Measurements from ENCODE around the gene PAPPA.

The PAPPA gene

DNA sequence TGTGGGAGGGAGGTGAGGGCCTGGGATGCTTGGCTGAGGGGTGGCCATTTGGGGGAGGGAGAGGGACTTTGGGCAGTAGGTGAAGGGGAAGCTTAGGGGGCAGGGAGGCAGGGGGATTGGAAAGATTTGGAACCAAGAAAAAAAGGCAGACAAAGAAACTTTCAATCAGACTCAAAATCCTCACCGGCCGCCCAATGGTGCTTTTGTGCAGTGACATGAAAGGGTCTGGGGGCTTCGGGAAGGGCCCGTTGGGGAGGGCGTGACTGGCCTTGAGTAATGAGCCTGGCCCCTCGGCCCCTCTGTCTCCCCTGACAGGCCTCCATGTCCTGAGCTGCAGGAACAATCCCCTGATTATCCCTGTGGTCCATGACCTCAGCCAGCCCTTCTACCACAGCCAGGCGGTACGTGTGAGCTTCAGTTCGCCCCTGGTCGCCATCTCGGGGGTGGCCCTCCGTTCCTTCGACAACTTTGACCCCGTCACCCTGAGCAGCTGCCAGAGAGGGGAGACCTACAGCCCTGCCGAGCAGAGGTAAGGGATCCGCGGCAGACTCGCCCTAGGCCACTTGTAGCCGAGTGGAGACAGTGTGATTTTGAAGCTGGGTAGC lies 181.1 kb downstream of the PAPPA start:
- H3K27ac ChIP-seq, result no peak overlapping the region
- no peak for DNase-seq
- no peaks in the 10 kb centered on the region for H3K27me3 ChIP-seq
- intact Hi-C loops (cut with DNase I; ENCODE audit: low total_unique reads), result no loop called here
- no peaks in the 10 kb centered on the region for H3K9me3 ChIP-seq
- H3K36me3 ChIP-seq, result peaks cover 0 to 25% (median 0%) of the 10 kb centered on the region in 3 donors
- no peak overlapping the region for H3K4me3 ChIP-seq
- TF ChIP-seq CTCF (IDR thresholded peaks at IDR 0.05), result no peak
- H3K4me1 ChIP-seq, result no peaks in the 10 kb centered on the region

DNA sequence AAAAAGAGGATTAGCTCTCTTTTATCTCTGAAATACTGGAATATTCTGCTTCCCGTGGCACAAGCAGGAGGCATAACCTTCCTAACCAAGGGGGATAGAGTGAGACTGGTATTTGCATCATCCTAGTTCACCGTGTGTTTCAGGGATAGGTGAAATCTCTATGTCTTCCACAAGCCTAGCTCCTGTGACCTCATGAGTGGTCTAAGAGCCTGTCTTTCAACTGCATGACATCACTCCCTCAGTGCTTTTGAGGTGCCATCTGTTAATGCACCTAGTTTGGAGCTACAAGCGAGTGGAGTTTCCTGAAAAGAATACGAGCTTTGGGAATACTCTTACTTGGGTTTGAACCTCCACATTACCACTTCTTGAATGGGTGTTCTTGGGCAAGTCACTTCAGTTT lies 181.8 kb downstream of the PAPPA start:
- no peak overlapping the region for H3K27ac ChIP-seq
- no peak for TF ChIP-seq CTCF (IDR thresholded peaks at IDR 0.05)
- intact Hi-C loops (cut with DNase I; ENCODE audit: low total_unique reads), result no loop called here

DNA sequence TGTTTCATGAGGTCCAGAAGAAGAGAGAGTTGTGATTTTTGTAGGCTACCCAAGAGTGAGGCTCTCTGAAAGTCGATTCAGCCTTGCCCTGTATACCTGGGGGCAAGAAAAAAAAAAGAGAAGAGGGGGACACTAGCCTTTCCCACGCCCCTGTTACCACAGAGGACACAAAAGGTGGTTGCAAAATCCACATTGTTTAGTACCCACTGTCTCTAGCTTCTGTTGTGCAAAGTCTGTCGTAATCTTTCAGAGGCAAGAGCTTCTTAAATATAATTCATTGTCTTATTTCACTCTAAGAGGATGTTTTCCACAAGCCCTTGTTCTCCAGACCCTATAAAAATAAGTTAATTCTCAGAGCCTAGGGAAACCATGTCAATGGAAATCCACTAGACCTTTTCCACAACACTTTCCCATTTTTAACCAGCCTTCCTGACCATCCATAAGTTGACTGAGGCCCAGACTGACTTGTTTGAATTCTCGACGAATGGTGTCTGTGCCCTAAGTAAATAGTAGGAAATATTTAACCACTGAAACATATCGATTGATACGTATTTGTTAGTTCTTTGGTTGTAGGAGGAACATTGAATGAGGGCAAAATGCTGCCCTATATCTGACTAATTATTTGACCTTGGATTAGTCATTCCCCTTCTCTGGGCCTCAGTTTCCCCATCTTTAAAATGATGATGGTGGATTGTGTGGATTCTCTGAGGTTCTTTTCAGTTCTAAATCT lies 182.7 kb downstream of the PAPPA start:
- H3K36me3 ChIP-seq, result peaks cover 0 to 25% (median 0%) of the 10 kb centered on the region in 3 donors
- intact Hi-C loops (cut with DNase I; ENCODE audit: low total_unique reads), result no loop called here

More for the DNA sequence above, 181.8 kb downstream of the PAPPA start:
- no peak for DNase-seq
- Histone ChIP-seq H3K4me3 (no peak overlapping the region), H3K9me3 (no peaks in the 10 kb centered on the region), H3K4me1 (no peaks in the 10 kb centered on the region), H3K36me3 (peaks cover 0 to 25% (median 0%) of the 10 kb centered on the region in 3 donors), H3K27me3 (no peaks in the 10 kb centered on the region)

DNA sequence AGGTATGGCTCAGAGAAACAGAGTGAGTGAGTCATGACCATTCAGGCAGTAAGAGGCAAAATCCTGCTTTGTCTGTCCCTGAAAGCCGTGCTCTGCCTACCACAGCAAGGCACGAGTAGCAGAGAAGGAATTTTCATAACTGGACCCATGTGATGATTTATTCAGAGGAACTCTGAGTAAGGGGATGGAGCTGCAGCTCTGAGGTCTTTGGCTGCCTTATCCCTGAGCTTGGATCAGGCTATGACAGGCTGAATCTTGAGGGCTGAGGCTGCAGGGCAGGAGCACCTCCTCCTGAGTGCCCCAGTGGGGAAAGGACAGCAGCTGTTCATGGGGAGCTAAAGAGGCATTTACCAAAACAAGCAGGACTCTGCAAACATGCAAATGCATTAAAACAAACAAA lies 183.4 kb downstream of the PAPPA start:
- intact Hi-C loops (cut with DNase I; ENCODE audit: low total_unique reads), result no loop called here
- no peaks in the 10 kb centered on the region for H3K4me1 ChIP-seq
- DNase-seq, result no peak
- TF ChIP-seq CTCF (IDR thresholded peaks at IDR 0.05), result no peak
- H3K4me3 ChIP-seq, result no peak overlapping the region
- H3K9me3 ChIP-seq, result no peaks in the 10 kb centered on the region
- peaks cover 0 to 20% (median 0%) of the 10 kb centered on the region in 3 donors for H3K36me3 ChIP-seq
- no peak overlapping the region for H3K27ac ChIP-seq
- H3K27me3 ChIP-seq, result no peaks in the 10 kb centered on the region

More for the DNA sequence above, 182.7 kb downstream of the PAPPA start:
- H3K4me3 ChIP-seq, result no peak overlapping the region
- no peak for DNase-seq
- no peaks in the 10 kb centered on the region for H3K4me1 ChIP-seq
- H3K27ac ChIP-seq, result no peak overlapping the region
- TF ChIP-seq CTCF (IDR thresholded peaks at IDR 0.05), result no peak
- H3K27me3 ChIP-seq, result no peaks in the 10 kb centered on the region
- H3K9me3 ChIP-seq, result no peaks in the 10 kb centered on the region

GRCh38 chr9:116340270-116340669 lies 186.7 kb downstream of the PAPPA start:
- Histone ChIP-seq H3K36me3 (peaks cover 0 to 14% (median 0%) of the 10 kb centered on the region in 3 donors), H3K27ac (no peak overlapping the region), H3K4me3 (no peak overlapping the region), H3K4me1 (no peaks in the 10 kb centered on the region), H3K9me3 (no peaks in the 10 kb centered on the region), H3K27me3 (no peaks in the 10 kb centered on the region)
- DNase-seq, result no peak
- intact Hi-C loops (cut with DNase I; ENCODE audit: low total_unique reads), result no loop called here
- TF ChIP-seq CTCF (IDR thresholded peaks at IDR 0.05), result no peak
